ENCODE data around the gene GFI1. TPM values are rescaled to one million over a fixed set of nuclear protein-coding genes. Genes with fewer than 3 reads are reported as not detected.

The GFI1 gene
- total and polyA plus RNA-seq, 2 experiments from 2014 or later = 0.10 TPM; not detected in 1

DNA sequence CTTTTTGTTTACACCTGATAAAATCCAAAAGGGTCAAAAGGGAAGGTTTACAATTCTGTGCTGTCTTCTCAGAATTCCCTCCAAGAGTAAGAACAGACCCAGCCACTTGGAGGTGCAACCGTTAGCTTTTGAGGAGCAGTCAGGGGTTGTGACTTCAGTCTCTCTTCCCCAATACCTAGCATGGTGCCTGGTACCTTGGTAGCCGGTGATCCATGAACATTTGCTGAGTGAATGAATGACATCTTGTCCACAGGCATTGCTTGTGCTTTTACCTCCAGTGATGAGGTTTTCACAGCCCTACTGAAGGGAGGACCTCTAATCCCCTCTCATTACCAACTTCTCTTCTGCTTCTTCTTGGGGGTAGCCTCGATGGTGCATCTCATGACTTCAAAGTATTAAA, 11.7 kb downstream of the GFI1 start:
- no peaks in the 10 kb centered on the region for H3K36me3 ChIP-seq (replicated peaks; ENCODE audit: insufficient read depth, low read depth)
- TF ChIP-seq EZH2phosphoT487 (IDR thresholded peaks at IDR 0.05; ENCODE audit: low read depth, severe bottlenecking, unreplicated experiment) (no peak), EZH2 (IDR thresholded peaks at IDR 0.05; ENCODE audit: borderline replicate concordance) (no peak)
- TF ChIP-seq, protein P1, sequence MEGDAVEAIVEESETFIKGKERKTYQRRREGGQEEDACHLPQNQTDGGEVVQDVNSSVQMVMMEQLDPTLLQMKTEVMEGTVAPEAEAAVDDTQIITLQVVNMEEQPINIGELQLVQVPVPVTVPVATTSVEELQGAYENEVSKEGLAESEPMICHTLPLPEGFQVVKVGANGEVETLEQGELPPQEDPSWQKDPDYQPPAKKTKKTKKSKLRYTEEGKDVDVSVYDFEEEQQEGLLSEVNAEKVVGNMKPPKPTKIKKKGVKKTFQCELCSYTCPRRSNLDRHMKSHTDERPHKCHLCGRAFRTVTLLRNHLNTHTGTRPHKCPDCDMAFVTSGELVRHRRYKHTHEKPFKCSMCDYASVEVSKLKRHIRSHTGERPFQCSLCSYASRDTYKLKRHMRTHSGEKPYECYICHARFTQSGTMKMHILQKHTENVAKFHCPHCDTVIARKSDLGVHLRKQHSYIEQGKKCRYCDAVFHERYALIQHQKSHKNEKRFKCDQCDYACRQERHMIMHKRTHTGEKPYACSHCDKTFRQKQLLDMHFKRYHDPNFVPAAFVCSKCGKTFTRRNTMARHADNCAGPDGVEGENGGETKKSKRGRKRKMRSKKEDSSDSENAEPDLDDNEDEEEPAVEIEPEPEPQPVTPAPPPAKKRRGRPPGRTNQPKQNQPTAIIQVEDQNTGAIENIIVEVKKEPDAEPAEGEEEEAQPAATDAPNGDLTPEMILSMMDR (IDR thresholded peaks at IDR 0.05; ENCODE audit: poor library complexity) = no peak
- no peak overlapping the region for H3K27ac ChIP-seq
- DNase-seq (ENCODE audit: low spot score) = no peak
- no peaks in the 10 kb centered on the region for H4K20me1 ChIP-seq (ENCODE audit: insufficient read depth, poor library complexity, severe bottlenecking)
- no peak overlapping the region for H3K4me2 ChIP-seq
- WGBS (ENCODE audit: low lambda C conversion rate, missing lambda C conversion rate) = 79% methylated on average over 3 of the region's 3 CpGs
- no peaks in the 10 kb centered on the region for H3K9me2 ChIP-seq (replicated peaks; ENCODE audit: insufficient read depth)
- no peak overlapping the region for H2AFZ ChIP-seq
- H3K4me1 ChIP-seq (ENCODE audit: insufficient read depth) = no peaks in the 10 kb centered on the region
- no peak overlapping the region for H3K4me3 ChIP-seq
- no peaks in the 10 kb centered on the region for H3K9me3 ChIP-seq (ENCODE audit: low read depth)
- H3K79me2 ChIP-seq = no peaks in the 10 kb centered on the region
- H3K27me3 ChIP-seq = peaks cover 78% of the 10 kb centered on the region

- whole genome bisulfite sequencing (ENCODE audit: low lambda C conversion rate, missing lambda C conversion rate) = 80% methylated on average over 5 of the region's 5 CpGs
These were observed 12.8 kb downstream of the GFI1 start for GRCh38 chr1:92473781-92474495.

DNA sequence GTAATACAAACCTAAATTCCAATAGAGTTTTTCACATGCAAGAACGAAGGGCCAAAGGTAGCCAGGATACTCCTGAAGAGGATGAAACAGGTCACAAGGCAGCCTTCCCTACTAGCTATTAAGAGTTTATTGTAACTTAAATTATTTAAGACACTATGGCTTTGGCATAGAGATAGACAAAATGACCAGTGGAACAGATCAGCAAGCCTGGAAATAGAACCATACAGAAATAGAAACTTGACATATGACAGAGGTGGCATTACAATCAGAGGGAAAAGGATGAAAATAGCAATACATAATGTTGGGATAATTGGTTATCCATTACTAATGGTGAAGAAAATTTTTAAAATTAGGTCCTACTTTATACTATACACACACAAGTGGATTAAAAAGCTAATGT, 16.5 kb downstream of the GFI1 start:
- Histone ChIP-seq H2AFZ (no peak overlapping the region), H3K9me2 (replicated peaks; ENCODE audit: insufficient read depth) (no peaks in the 10 kb centered on the region), H3K4me2 (no peak overlapping the region), H3K36me3 (replicated peaks; ENCODE audit: insufficient read depth, low read depth) (no peaks in the 10 kb centered on the region), H3K4me1 (ENCODE audit: insufficient read depth) (no peaks in the 10 kb centered on the region), H3K27ac (no peak overlapping the region), H3K9me3 (ENCODE audit: low read depth) (no peaks in the 10 kb centered on the region), H3K4me3 (no peak overlapping the region), H3K79me2 (no peaks in the 10 kb centered on the region), H4K20me1 (ENCODE audit: insufficient read depth, poor library complexity, severe bottlenecking) (no peaks in the 10 kb centered on the region), H3K27me3 (peaks cover 30% of the 10 kb centered on the region)
- DNase-seq (ENCODE audit: low spot score) = no peak
- TF ChIP-seq EZH2 (IDR thresholded peaks at IDR 0.05; ENCODE audit: borderline replicate concordance) (no peak), EZH2phosphoT487 (IDR thresholded peaks at IDR 0.05; ENCODE audit: low read depth, severe bottlenecking, unreplicated experiment) (no peak)
- TF ChIP-seq, protein P1 (IDR thresholded peaks at IDR 0.05; ENCODE audit: poor library complexity) = no peak
- 96% methylated on average over 1 of the region's 1 CpG for WGBS (ENCODE audit: low lambda C conversion rate, missing lambda C conversion rate)

More at GRCh38 chr1:92473781-92474495, 12.8 kb downstream of the GFI1 start:
- no peak overlapping the region for H3K4me2 ChIP-seq
- no peak for DNase-seq (ENCODE audit: low spot score)
- H3K36me3 ChIP-seq (replicated peaks; ENCODE audit: insufficient read depth, low read depth) = no peaks in the 10 kb centered on the region
- no peak overlapping the region for H2AFZ ChIP-seq
- no peak overlapping the region for H3K4me3 ChIP-seq
- no peaks in the 10 kb centered on the region for H3K9me3 ChIP-seq (ENCODE audit: low read depth)
- no peak overlapping the region for H3K27ac ChIP-seq
- no peaks in the 10 kb centered on the region for H3K4me1 ChIP-seq (ENCODE audit: insufficient read depth)
- peaks cover 67% of the 10 kb centered on the region for H3K27me3 ChIP-seq
- H3K9me2 ChIP-seq (replicated peaks; ENCODE audit: insufficient read depth) = no peaks in the 10 kb centered on the region
- TF ChIP-seq EZH2 (IDR thresholded peaks at IDR 0.05; ENCODE audit: borderline replicate concordance) (no peak), EZH2phosphoT487 (IDR thresholded peaks at IDR 0.05; ENCODE audit: low read depth, severe bottlenecking, unreplicated experiment) (no peak)
- TF ChIP-seq, protein P1 (IDR thresholded peaks at IDR 0.05; ENCODE audit: poor library complexity) = no peak
- no peaks in the 10 kb centered on the region for H4K20me1 ChIP-seq (ENCODE audit: insufficient read depth, poor library complexity, severe bottlenecking)
- no peaks in the 10 kb centered on the region for H3K79me2 ChIP-seq
